Fibroblast of gingiva (primary cell): ENCODE results near the gene PPRC1.
A peak's percentile ranks its signal among the peaks of the same experiment; 100 is the strongest.
"Not testable (repeated sequence)": the region's sequence is repeated elsewhere in the genome, so short reads cannot be mapped to it uniquely, and the experiment has no call there.

Experiments used
- DNase-seq: peaks from one replicate; pipeline ENCODE4 v3.0.0-alpha.2; 2011; ENCODE audit warnings: low read depth

PPRC1 gene

GRCh38 chr10:102150970-102151773 lies 18.3 kb downstream of the PPRC1 start:
- DNase-seq = peak; percentile 17

GRCh38 chr10:102151774-102152544 lies 19.1 kb downstream of the PPRC1 start, which contains the start of gene NOLC1:
NOLC1 (plus strand) TSS chr10:102152389; CDS start chr10:102152411, 22 bp downstream.
- DNase-seq = peak; percentile 98

GRCh38 chr10:102152545-102152890 lies 19.7 kb downstream of the PPRC1 start:
- DNase-seq = no peak

- DNase-seq = no peak
These were observed 20.3 kb downstream of the PPRC1 start for GRCh38 chr10:102153093-102153620.

GRCh38 chr10:102154466-102155116 lies 21.8 kb downstream of the PPRC1 start:
- DNase-seq = no peak

- no peak for DNase-seq
These were observed 24.4 kb downstream of the PPRC1 start for GRCh38 chr10:102157224-102157623.

GRCh38 chr10:102159051-102159597 lies 26.3 kb downstream of the PPRC1 start:
- DNase-seq = no peak

GRCh38 chr10:102159831-102160230 lies 27.0 kb downstream of the PPRC1 start:
- no peak for DNase-seq

GRCh38 chr10:102163342-102163989 lies 30.6 kb downstream of the PPRC1 start:
- DNase-seq = no peak

- peak; percentile 90 for DNase-seq
These were observed 35.0 kb downstream of the PPRC1 start for GRCh38 chr10:102167861-102168260.

GRCh38 chr10:102170602-102171001 lies 37.8 kb downstream of the PPRC1 start:
- no peak for DNase-seq

- DNase-seq = no peak
These were observed 39.4 kb downstream of the PPRC1 start for GRCh38 chr10:102172288-102172687.

GRCh38 chr10:102175415-102175814 lies 42.6 kb downstream of the PPRC1 start:
- peak; percentile 15 for DNase-seq

- DNase-seq = no peak
These were observed 51.8 kb downstream of the PPRC1 start for GRCh38 chr10:102184606-102185005.

GRCh38 chr10:102185272-102185671 lies 52.4 kb downstream of the PPRC1 start:
- DNase-seq = no peak

- DNase-seq = peak; percentile 53
These were observed 53.1 kb downstream of the PPRC1 start for GRCh38 chr10:102185811-102186527.

- DNase-seq = no peak
These were observed 55.6 kb downstream of the PPRC1 start for GRCh38 chr10:102188298-102188940.

- not testable (repeated sequence) for DNase-seq
These were observed 56.4 kb downstream of the PPRC1 start for GRCh38 chr10:102188941-102189898.

GRCh38 chr10:102191956-102192355 lies 59.1 kb downstream of the PPRC1 start:
- DNase-seq = no peak
